PC-9 (cell line): Measurements from ENCODE around the gene SSBP4.

ENCODE experiments used
- CTCF ChIP-seq: fragments of 200-600 bp; sonication (generic); conservative IDR thresholded peaks from 2 replicates; pipeline ENCODE4 v1.6.1; 2017; ENCODE audit warnings: mixed run types, antibody characterized with exemption, mild to moderate bottlenecking, moderate library complexity
- EZH2 ChIP-seq: fragments of 200-600 bp; sonication (generic); IDR thresholded peaks from 2 replicates; pipeline ENCODE4 v1.8.0; 2017; ENCODE audit warnings: antibody characterized with exemption, low read depth

GRCh38 chr19:18433735-18434398 lies 14.7 kb downstream of the SSBP4 start:
- no peak for TF ChIP-seq CTCF
- no peak for TF ChIP-seq EZH2
